Measurements from ENCODE around the gene TMEM44.

Gene TMEM44

DNA sequence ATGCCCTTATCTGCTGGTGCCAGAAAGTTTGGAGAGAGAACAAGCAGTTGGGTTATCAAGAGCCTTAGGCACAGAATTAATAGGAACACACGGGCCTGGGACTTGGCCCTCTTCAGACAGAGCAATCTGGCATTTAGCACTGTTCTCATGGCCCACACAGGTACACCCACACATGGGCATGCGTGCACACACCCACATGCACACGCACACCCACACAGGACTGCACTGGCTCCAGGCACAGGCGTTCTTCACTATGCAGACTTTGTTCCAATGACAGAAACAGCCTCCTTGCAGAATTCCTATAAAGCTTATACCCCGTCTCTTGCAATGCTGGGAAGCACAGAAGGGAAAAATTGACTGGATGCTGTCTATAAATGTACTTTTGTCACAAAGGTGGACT lies 36.3 kb downstream of the TMEM44 start:
- H4K20me1 ChIP-seq (ENCODE audit: insufficient read depth, low read length), result no peaks in the 10 kb centered on the region
- H3K9me3 ChIP-seq (ENCODE audit: insufficient read depth, low read length), result no peaks in the 10 kb centered on the region
- H3K79me2 ChIP-seq (ENCODE audit: low read length), result no peaks in the 10 kb centered on the region
- no peak overlapping the region for H3K27ac ChIP-seq (ENCODE audit: low read length)
- no peaks in the 10 kb centered on the region for H3K27me3 ChIP-seq (ENCODE audit: low read depth, low read length)
- H3K4me2 ChIP-seq (ENCODE audit: low read length), result no peak overlapping the region
- no peak for TF ChIP-seq EZH2phosphoT487 (IDR thresholded peaks at IDR 0.05; ENCODE audit: low read depth)
- TF ChIP-seq, protein P1, sequence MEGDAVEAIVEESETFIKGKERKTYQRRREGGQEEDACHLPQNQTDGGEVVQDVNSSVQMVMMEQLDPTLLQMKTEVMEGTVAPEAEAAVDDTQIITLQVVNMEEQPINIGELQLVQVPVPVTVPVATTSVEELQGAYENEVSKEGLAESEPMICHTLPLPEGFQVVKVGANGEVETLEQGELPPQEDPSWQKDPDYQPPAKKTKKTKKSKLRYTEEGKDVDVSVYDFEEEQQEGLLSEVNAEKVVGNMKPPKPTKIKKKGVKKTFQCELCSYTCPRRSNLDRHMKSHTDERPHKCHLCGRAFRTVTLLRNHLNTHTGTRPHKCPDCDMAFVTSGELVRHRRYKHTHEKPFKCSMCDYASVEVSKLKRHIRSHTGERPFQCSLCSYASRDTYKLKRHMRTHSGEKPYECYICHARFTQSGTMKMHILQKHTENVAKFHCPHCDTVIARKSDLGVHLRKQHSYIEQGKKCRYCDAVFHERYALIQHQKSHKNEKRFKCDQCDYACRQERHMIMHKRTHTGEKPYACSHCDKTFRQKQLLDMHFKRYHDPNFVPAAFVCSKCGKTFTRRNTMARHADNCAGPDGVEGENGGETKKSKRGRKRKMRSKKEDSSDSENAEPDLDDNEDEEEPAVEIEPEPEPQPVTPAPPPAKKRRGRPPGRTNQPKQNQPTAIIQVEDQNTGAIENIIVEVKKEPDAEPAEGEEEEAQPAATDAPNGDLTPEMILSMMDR (IDR thresholded peaks at IDR 0.05; ENCODE audit: low read depth, low read length), result no peak
- no peak overlapping the region for H2AFZ ChIP-seq (ENCODE audit: low read depth, low read length)
- no peak overlapping the region for H3K9ac ChIP-seq (ENCODE audit: low read length)
- peaks cover 5% of the 10 kb centered on the region; the same call in 1 of the 2 replicates for H3K4me1 ChIP-seq (ENCODE audit: low read length)
- H3K36me3 ChIP-seq (replicated peaks; ENCODE audit: low read depth, low read length), result no peaks in the 10 kb centered on the region
- H3K4me3 ChIP-seq (ENCODE audit: low read length), result no peak overlapping the region

DNA sequence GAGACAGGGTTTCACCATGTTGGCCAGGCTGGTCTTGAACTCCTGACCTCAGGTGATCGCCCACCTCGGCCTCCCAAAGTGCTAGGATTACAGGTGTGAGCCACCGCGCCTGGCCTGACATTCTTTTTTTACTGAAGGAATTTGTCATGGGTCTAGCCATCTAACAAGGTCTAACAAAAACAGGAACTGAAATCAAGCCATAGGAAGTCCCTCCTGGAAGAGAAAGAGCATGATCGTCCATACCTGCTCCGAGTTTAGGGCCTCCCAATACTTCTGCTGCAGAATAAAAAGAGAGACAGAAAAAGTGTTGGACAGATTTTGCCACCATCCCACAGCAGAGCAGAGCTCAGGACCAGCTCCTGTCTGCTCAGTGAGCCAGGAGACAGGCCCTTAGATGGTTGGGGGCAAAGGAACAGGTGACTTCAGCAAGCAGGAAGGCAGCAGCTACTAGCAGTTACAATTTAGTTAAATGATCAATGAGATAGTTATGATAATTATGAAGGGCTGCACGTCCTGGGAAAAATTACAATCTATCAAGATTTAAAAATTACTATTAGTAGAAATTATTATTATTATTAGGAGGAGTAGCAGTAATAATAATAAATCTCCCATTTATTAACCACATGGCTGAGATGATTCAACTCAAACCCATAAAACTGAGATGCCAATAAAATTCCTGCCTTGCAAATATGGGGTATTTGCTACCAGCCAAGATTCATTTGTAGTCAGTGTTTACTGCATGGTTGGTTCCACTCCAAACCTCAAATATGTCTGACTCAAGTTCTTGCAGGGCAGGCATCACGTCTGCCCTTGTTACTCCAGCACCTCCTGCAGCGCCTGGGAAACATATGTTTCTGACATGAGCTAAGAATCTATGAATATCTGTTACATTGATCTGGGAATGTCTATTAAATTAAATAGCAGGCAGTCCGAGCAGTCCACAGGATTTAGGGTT lies 40.1 kb downstream of the TMEM44 start:
- Histone ChIP-seq H3K4me2 (ENCODE audit: low read length) (no peak overlapping the region), H2AFZ (ENCODE audit: low read depth, low read length) (no peak overlapping the region), H3K27me3 (ENCODE audit: low read depth, low read length) (no peaks in the 10 kb centered on the region), H3K36me3 (replicated peaks; ENCODE audit: low read depth, low read length) (no peaks in the 10 kb centered on the region), H3K27ac (ENCODE audit: low read length) (no peak overlapping the region), H3K79me2 (ENCODE audit: low read length) (no peaks in the 10 kb centered on the region), H3K9me3 (ENCODE audit: insufficient read depth, low read length) (no peaks in the 10 kb centered on the region), H3K4me1 (ENCODE audit: low read length) (peaks cover 5% of the 10 kb centered on the region; the same call in 1 of the 2 replicates), H3K4me3 (ENCODE audit: low read length) (no peak overlapping the region), H4K20me1 (ENCODE audit: insufficient read depth, low read length) (no peaks in the 10 kb centered on the region), H3K9ac (ENCODE audit: low read length) (no peak overlapping the region)
- TF ChIP-seq EZH2phosphoT487 (IDR thresholded peaks at IDR 0.05; ENCODE audit: low read depth), result no peak
- TF ChIP-seq, protein P1 (IDR thresholded peaks at IDR 0.05; ENCODE audit: low read depth, low read length), result no peak

DNA sequence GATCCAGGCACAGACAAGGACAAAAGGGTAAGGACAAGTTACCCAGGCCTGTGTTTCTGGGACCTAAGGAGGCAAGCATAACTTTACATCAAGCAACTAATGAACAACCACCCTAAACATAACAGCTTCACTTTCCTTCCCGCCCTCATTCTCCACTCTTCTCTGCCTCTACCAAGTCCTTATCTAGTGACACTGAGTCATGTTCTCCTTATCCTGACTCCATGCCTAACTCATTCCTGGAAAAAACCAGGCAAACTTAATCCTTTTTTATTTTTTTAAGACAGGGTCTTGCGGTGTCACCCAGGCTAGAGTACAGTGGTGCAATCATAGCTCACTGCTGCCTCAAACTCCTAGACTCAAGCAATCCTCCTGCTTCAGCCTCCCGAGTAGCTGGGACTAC lies 44.5 kb downstream of the TMEM44 start:
- Histone ChIP-seq H4K20me1 (ENCODE audit: insufficient read depth, low read length) (no peaks in the 10 kb centered on the region), H3K27me3 (ENCODE audit: low read depth, low read length) (no peaks in the 10 kb centered on the region), H3K4me3 (ENCODE audit: low read length) (no peak overlapping the region), H3K9me3 (ENCODE audit: insufficient read depth, low read length) (no peaks in the 10 kb centered on the region), H3K27ac (ENCODE audit: low read length) (no peak overlapping the region), H3K79me2 (ENCODE audit: low read length) (peaks cover 13% of the 10 kb centered on the region), H3K4me1 (ENCODE audit: low read length) (peaks cover 13% of the 10 kb centered on the region), H3K9ac (ENCODE audit: low read length) (no peak overlapping the region), H3K36me3 (replicated peaks; ENCODE audit: low read depth, low read length) (no peaks in the 10 kb centered on the region), H3K4me2 (ENCODE audit: low read length) (no peak overlapping the region), H2AFZ (ENCODE audit: low read depth, low read length) (no peak overlapping the region)
- TF ChIP-seq, protein P1 (IDR thresholded peaks at IDR 0.05; ENCODE audit: low read depth, low read length), result no peak
- no peak for TF ChIP-seq EZH2phosphoT487 (IDR thresholded peaks at IDR 0.05; ENCODE audit: low read depth)

DNA sequence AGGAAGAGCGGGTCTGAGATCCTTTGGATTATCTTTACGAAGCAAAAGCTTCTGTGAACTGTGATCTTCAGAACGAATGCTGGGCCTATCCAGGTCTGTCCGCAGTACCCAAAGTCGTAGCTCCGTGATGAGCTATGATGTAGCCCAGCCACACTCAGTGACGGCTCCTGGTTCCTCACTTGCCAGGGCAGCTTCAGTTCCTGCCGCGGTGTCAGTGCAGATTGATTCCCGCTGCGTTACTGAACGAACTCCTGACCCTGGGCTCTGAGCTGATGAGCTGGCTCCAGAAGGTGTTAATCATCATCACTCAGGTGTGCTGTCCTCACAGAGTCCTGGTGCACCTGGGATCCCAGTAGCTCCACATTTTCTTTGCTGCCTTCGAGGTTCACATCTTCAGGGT lies 45.0 kb downstream of the TMEM44 start:
- Histone ChIP-seq H3K36me3 (replicated peaks; ENCODE audit: low read depth, low read length) (no peaks in the 10 kb centered on the region), H4K20me1 (ENCODE audit: insufficient read depth, low read length) (no peaks in the 10 kb centered on the region), H3K4me3 (ENCODE audit: low read length) (no peak overlapping the region), H3K9ac (ENCODE audit: low read length) (no peak overlapping the region), H3K9me3 (ENCODE audit: insufficient read depth, low read length) (no peaks in the 10 kb centered on the region), H3K4me1 (ENCODE audit: low read length) (peaks cover 14% of the 10 kb centered on the region), H2AFZ (ENCODE audit: low read depth, low read length) (no peak overlapping the region), H3K4me2 (ENCODE audit: low read length) (no peak overlapping the region), H3K79me2 (ENCODE audit: low read length) (peaks cover 13% of the 10 kb centered on the region), H3K27me3 (ENCODE audit: low read depth, low read length) (no peaks in the 10 kb centered on the region), H3K27ac (ENCODE audit: low read length) (no peak overlapping the region)
- TF ChIP-seq, protein P1 (IDR thresholded peaks at IDR 0.05; ENCODE audit: low read depth, low read length), result no peak
